HS-27A (cell line): ENCODE results near the gene ARHGAP40.

Experiments used
- DNase-seq: peaks from one replicate; pipeline ENCODE4 v3.0.0-alpha.2; 2012; ENCODE audit warnings: low read depth, missing footprints

The ARHGAP40 gene

GRCh38 chr20:38601216-38602184, at the start of gene ARHGAP40:
ARHGAP40 (plus strand) TSS chr20:38601809.
- no peak for DNase-seq

GRCh38 chr20:38554986-38555385, 46.6 kb upstream of the ARHGAP40 start:
- no peak for DNase-seq

- no peak for DNase-seq
These were observed 46.2 kb upstream of the ARHGAP40 start for GRCh38 chr20:38555395-38555794.

- DNase-seq = no peak
These were observed 44.4 kb upstream of the ARHGAP40 start for GRCh38 chr20:38557174-38557573.

- no peak for DNase-seq
These were observed 42.8 kb upstream of the ARHGAP40 start for GRCh38 chr20:38558596-38559360.

- DNase-seq = no peak
These were observed 41.8 kb upstream of the ARHGAP40 start for GRCh38 chr20:38559764-38560163.

- no peak for DNase-seq
These were observed 37.7 kb upstream of the ARHGAP40 start for GRCh38 chr20:38563802-38564431.

- DNase-seq = no peak
These were observed 36.9 kb upstream of the ARHGAP40 start for GRCh38 chr20:38564680-38565079.

GRCh38 chr20:38566036-38566598, 35.5 kb upstream of the ARHGAP40 start:
- DNase-seq = no peak

- no peak for DNase-seq
These were observed 31.7 kb upstream of the ARHGAP40 start for GRCh38 chr20:38569747-38570525.

- DNase-seq = no peak
These were observed 28.2 kb upstream of the ARHGAP40 start for GRCh38 chr20:38573413-38573812.

GRCh38 chr20:38579219-38579910, 22.2 kb upstream of the ARHGAP40 start:
- no peak for DNase-seq

- DNase-seq = no peak
These were observed 21.7 kb upstream of the ARHGAP40 start for GRCh38 chr20:38579921-38580320.

- DNase-seq = no peak
These were observed 20.6 kb upstream of the ARHGAP40 start, which contains the start of gene ADIG for GRCh38 chr20:38581013-38581412. ADIG (plus strand) TSS chr20:38581197; CDS start chr20:38581251, 54 bp downstream.

GRCh38 chr20:38581830-38582358, 19.7 kb upstream of the ARHGAP40 start:
- DNase-seq = no peak

- DNase-seq = no peak
These were observed 18.3 kb upstream of the ARHGAP40 start for GRCh38 chr20:38583306-38583705.

- no peak for DNase-seq
These were observed 17.4 kb upstream of the ARHGAP40 start for GRCh38 chr20:38584099-38584763.

- no peak for DNase-seq
These were observed 16.0 kb upstream of the ARHGAP40 start for GRCh38 chr20:38585404-38586180.

GRCh38 chr20:38586181-38586525, 15.5 kb upstream of the ARHGAP40 start:
- no peak for DNase-seq
